GM21576 (cell line): ENCODE measurements around the gene STX1A.
"Not testable (repeated sequence)": the region's sequence is repeated elsewhere in the genome, so short reads cannot be mapped to it uniquely, and the experiment has no call there.

Experiments used
- ATAC-seq: cut with Tn5 transposase; IDR thresholded peaks from one replicate; pipeline ENCODE4 v1.9.1; 2021; ENCODE audit warnings: mild to moderate bottlenecking, moderate library complexity; ENCODE audit not compliant: unreplicated experiment

Gene STX1A

DNA sequence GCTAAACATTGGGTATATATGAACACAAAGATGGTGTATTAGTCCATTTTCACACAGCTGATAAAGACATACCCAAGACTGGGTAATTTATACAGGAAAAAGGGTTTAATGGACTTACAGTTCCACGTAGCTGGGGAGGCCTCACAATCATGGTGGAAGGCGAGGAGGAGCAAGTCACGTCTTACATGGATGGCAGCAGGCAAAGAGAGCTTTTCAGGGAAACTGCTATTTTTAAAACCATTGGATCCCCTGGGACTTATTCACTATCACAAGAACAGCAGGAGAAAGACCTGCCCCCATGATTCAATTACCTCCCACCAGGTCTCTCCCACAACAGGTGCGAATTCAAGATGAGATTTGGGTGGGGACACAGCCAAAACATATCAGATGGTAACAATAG is 64.2 kb downstream of the STX1A start:
- not testable (repeated sequence) for ATAC-seq

GRCh38 chr7:73652541-73652949 is 66.9 kb downstream of the STX1A start:
- ATAC-seq = no peak

DNA sequence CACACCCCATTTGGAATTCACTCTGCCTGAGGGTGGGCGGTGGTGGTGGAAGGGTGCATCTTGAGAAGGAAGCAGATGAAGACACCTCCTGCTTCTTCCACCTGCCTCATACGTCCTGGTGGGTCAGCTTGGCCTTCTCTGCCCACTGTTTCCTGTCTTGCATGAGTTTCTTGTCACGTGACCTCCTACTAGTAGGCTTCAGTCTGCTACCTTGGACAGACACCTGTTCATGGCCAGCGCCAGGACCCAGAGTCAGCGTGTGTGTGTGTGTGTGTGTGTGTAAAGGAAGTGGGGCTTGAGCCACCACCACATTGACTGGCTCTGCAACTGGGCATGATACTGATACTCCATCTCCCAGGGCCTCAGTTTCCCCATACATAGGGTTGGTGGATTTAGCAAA is 68.9 kb downstream of the STX1A start:
- ATAC-seq = no peak

DNA sequence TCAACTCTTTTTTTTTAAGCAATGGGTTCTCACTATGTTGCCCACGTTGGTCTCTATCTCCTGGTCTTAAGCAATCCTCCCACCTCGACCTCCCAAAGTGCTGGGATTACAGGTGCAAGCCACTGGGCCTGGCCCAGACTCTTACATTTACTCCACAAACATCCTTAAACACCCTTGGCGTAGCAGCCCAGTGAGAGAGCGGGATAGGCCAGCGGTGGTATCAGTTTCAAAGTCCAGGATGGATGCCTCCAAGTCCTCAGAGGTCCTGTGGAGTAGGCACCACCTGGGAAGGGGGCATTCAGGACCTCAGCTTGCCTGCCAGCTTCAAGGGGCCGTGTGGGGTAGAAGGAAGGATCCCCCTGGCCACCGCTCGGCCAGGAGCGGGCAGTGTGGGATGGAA is 69.9 kb downstream of the STX1A start:
- no peak for ATAC-seq
